Activated CD4-positive, alpha-beta T cell treated with anti-CD3 and anti-CD28 coated beads, Interleukin-2, amount 10 ng/mL, durations not matched to agents 24 days and 14 days (primary cell): ENCODE measurements around the gene HDGFL1. TPM values are rescaled to one million over a fixed set of nuclear protein-coding genes. Genes with fewer than 3 reads are reported as not detected.

ENCODE experiments used
- DNase-seq: peaks from one replicate; pipeline ENCODE4 v3.0.0; 2022
- H3K27ac Mint-ChIP-seq: one replicate; pipeline ENCODE4 v1.8.0; 2022; ENCODE audit warnings: mild to moderate bottlenecking, mixed read lengths
- H3K27me3 Mint-ChIP-seq: one replicate; pipeline ENCODE4 v1.8.0; 2022; ENCODE audit warnings: mixed read lengths
- H3K36me3 Mint-ChIP-seq: one replicate; pipeline ENCODE4 v1.8.0; 2022; ENCODE audit warnings: low read depth, mild to moderate bottlenecking, mixed read lengths
- H3K4me1 Mint-ChIP-seq: one replicate; pipeline ENCODE4 v1.8.0; 2021; ENCODE audit warnings: mixed read lengths
- H3K4me3 Mint-ChIP-seq: one replicate; pipeline ENCODE4 v1.8.0; 2022; ENCODE audit warnings: mild to moderate bottlenecking, moderate library complexity, mixed read lengths
- H3K9me3 Mint-ChIP-seq: one replicate; pipeline ENCODE4 v1.8.0; 2021; ENCODE audit warnings: mixed read lengths
- intact Hi-C: fragments of 100-400 bp; cut with micrococcal nuclease; formaldehyde crosslinking; loops from one replicate; pipeline ENCODE4 v1.15.1; 2023
- total RNA-seq: library from RNA; stranded (reverse); gene quantifications from 2 replicates; pipeline ENCODE4 v1.2.3, GENCODE V29; 2022

HDGFL1 gene
- not detected in 2 replicates for total RNA-seq

DNA sequence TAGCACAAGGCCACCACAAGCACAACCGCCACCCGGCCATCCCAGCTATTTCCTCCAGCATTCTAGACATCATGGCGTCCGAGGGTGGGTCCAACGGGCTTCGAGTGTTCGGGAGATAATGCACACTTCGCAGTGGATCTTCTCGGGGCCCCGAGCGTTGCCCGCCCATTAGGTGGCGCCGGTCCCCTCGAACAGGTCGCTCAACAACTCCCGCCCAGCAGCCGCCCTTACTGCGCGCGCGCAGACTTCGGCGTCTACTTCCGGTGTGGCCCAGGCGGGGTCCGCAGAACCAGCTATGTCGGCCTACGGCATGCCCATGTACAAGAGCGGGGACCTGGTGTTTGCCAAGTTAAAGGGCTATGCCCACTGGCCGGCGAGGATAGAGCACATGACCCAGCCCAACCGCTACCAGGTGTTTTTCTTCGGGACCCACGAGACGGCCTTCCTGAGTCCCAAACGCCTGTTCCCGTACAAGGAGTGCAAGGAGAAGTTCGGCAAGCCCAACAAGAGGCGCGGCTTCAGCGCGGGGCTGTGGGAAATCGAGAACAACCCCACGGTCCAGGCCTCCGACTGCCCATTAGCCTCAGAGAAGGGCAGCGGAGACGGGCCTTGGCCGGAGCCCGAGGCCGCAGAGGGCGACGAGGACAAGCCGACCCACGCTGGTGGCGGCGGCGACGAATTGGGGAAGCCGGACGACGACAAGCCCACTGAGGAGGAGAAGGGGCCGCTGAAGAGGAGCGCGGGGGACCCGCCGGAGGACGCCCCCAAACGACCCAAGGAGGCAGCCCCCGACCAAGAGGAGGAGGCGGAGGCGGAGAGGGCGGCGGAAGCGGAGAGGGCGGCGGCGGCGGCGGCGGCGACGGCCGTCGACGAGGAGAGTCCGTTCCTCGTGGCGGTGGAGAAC lies at the start of gene HDGFL1:
Gene HDGFL1, plus strand, starts transcription at position 286 of the 904 bp plus-strand sequence. Its CDS starts 10 bp downstream, at position 296.
- Mint-ChIP-seq H3K4me1 (no peaks in the 10 kb centered on the region), H3K4me3 (no peak within 1 kb of the TSS), H3K27me3 (no peaks in the 10 kb centered on the region), H3K27ac (no peak within 1 kb of the TSS), H3K36me3 (no peaks in the 10 kb centered on the region), H3K9me3 (no peaks in the 10 kb centered on the region)
- intact Hi-C loops: no loop called here
- peak; percentile 25 for DNase-seq

DNA sequence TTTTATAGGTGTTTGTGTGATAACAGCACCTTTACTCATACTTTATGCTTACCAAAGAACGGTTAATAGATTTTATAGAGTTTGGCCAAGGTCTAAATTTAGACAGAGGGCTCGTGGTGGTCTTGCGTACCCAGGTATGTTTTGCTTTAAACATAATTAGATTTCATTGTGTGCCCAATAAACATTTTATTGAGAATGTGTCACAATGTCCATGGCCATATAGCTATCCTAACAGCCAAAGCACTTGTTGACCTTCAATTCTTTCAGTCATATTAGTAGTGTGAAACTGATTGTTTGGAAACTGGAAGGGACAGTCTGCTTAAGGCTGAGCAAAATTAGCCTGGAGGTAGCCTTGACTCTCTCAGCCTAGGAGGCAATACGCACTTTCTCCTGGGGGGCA lies 48.3 kb upstream of the HDGFL1 start:
- Mint-ChIP-seq H3K4me1 (no peaks in the 10 kb centered on the region), H3K27me3 (no peaks in the 10 kb centered on the region), H3K27ac (no peak overlapping the region), H3K9me3 (no peaks in the 10 kb centered on the region), H3K4me3 (no peak overlapping the region), H3K36me3 (no peaks in the 10 kb centered on the region)
- DNase-seq: no peak
- intact Hi-C loops: no loop called here

DNA sequence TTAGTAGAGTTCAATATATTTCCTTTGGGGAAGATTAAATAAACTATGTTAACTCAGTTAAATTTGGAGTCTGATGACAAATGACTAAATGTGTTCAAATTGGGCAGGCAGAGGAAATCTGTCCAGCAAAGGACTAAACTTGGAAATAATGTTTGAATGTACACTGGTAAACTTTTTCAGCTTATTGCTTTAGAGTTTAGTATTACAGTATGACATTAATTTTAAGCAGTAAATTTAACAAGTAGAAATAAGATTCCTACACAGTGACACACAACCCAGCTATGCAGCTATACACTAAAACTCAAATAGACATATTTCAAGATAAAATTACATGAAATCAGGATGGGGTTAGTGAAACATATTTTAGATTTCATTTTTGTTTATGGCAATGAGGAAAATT lies 42.6 kb upstream of the HDGFL1 start:
- no peaks in the 10 kb centered on the region for H3K36me3 Mint-ChIP-seq
- no peaks in the 10 kb centered on the region for H3K27me3 Mint-ChIP-seq
- H3K4me3 Mint-ChIP-seq: no peak overlapping the region
- no peak overlapping the region for H3K27ac Mint-ChIP-seq
- intact Hi-C loops: no loop called here
- H3K4me1 Mint-ChIP-seq: no peaks in the 10 kb centered on the region
- H3K9me3 Mint-ChIP-seq: no peaks in the 10 kb centered on the region
- DNase-seq: no peak

DNA sequence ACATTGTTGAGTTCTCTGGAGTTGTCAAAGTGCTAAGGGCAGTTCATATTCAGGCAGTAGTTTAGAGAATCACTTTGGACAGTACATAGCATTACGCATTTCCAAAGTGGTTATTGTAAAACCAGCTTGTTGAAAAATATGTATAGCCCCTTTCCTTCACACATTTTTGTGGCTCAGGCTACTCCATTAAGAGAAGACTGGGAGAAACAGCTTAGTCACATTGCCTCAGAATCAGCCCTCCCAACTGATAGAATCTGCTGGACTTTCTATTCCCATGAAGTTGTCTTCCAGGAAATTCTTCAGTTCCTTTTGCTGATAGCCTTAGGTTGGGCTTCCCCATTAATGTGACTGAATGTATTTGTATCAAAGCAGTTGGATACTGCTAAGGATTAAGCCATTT lies 39.5 kb upstream of the HDGFL1 start:
- H3K4me1 Mint-ChIP-seq: no peaks in the 10 kb centered on the region
- H3K4me3 Mint-ChIP-seq: no peak overlapping the region
- no peak overlapping the region for H3K27ac Mint-ChIP-seq
- H3K27me3 Mint-ChIP-seq: no peaks in the 10 kb centered on the region
- no peaks in the 10 kb centered on the region for H3K9me3 Mint-ChIP-seq
- no peak for DNase-seq
- no peaks in the 10 kb centered on the region for H3K36me3 Mint-ChIP-seq
- intact Hi-C loops: no loop called here

DNA sequence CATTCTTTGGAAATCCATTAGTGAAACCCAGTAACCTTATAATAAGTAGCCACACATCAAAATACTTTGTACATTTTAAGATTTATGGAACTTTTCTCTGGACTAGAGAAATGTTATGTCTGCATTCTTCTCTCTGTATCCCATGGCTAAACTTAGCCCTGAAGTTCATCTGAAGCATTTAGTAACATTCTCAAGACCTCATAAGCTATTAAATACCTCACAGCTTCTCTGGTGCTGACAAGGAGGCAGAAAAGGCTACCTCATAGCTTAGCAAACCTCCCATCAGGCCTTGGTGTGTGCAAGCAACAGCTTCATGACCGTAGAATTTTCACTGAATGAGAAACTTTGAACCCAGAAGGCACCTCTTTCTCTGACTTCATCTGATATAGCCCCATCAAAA lies 38.9 kb upstream of the HDGFL1 start:
- no peak overlapping the region for H3K27ac Mint-ChIP-seq

DNA sequence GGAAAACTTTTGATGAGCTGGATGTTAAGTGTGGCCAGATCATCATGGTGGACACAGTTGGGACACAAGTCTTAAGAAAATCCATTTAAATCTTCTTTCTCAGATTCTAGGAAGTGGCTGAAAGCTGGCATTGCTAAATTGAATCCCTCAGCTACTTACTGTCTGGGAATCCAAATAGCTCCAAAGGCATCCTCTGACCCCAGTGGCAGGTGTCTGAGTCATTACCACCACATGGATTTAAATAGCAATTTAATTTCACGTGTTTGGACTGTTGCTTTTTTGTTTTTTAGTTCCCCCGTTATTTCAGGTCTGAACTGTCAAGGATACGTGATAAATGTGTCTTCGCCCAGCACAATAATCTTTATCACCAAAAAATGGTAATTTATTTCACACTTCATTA lies 33.2 kb upstream of the HDGFL1 start:
- H3K9me3 Mint-ChIP-seq: no peaks in the 10 kb centered on the region
- no peak overlapping the region for H3K4me3 Mint-ChIP-seq
- no peak for DNase-seq
- no peak overlapping the region for H3K27ac Mint-ChIP-seq
- no peaks in the 10 kb centered on the region for H3K4me1 Mint-ChIP-seq
- intact Hi-C loops: no loop called here
- no peaks in the 10 kb centered on the region for H3K27me3 Mint-ChIP-seq
- no peaks in the 10 kb centered on the region for H3K36me3 Mint-ChIP-seq

More for the DNA sequence above, 38.9 kb upstream of the HDGFL1 start:
- no peaks in the 10 kb centered on the region for H3K9me3 Mint-ChIP-seq
- intact Hi-C loops: no loop called here
- no peak for DNase-seq
- no peaks in the 10 kb centered on the region for H3K36me3 Mint-ChIP-seq
- H3K4me3 Mint-ChIP-seq: no peak overlapping the region
- H3K27me3 Mint-ChIP-seq: no peaks in the 10 kb centered on the region
- no peaks in the 10 kb centered on the region for H3K4me1 Mint-ChIP-seq

DNA sequence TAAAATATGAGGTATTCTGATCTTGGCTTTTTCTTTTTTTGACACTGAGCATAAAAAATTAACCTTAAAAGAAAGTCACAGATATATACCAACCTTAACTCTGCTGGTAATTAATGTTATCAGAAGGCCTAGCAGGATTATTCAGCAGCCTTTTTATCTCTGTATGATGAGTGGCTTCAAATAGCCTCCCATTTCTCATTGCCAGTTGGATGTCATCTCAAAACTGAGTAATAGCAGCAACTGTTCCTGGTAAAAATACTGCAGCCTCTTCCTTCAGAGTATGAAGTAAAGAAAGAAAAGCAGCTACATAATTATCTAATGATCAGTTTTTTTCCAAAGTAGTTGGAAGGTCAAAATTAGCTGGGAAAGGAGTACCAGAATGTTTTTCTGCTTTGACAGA lies 24.9 kb upstream of the HDGFL1 start:
- H3K4me3 Mint-ChIP-seq: no peak overlapping the region
- no peaks in the 10 kb centered on the region for H3K9me3 Mint-ChIP-seq
- no peak overlapping the region for H3K27ac Mint-ChIP-seq
- H3K27me3 Mint-ChIP-seq: no peaks in the 10 kb centered on the region
- DNase-seq: no peak
- no peaks in the 10 kb centered on the region for H3K4me1 Mint-ChIP-seq
- intact Hi-C loops: no loop called here
- no peaks in the 10 kb centered on the region for H3K36me3 Mint-ChIP-seq

DNA sequence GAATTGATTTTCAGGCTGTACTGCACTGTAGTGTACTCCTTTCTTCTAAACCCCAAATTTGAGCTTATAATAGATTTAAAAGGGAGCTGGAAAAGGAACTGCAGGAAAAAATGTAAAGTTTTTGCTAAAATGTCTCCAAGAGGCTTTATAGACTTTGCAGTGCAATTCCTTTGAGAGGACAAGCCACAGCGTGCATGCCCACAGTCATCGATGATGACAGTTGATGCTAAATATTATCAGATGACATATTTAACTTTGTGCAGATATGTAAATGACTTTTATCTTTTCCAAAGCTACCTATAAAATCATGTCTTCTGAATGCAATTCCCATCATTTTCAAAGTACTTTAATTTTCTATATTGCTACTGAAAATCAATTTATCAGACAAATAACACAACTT lies 24.3 kb upstream of the HDGFL1 start:
- Mint-ChIP-seq H3K27ac (no peak overlapping the region), H3K4me1 (no peaks in the 10 kb centered on the region), H3K36me3 (no peaks in the 10 kb centered on the region), H3K9me3 (no peaks in the 10 kb centered on the region), H3K4me3 (no peak overlapping the region), H3K27me3 (no peaks in the 10 kb centered on the region)
- intact Hi-C loops: no loop called here
- no peak for DNase-seq

DNA sequence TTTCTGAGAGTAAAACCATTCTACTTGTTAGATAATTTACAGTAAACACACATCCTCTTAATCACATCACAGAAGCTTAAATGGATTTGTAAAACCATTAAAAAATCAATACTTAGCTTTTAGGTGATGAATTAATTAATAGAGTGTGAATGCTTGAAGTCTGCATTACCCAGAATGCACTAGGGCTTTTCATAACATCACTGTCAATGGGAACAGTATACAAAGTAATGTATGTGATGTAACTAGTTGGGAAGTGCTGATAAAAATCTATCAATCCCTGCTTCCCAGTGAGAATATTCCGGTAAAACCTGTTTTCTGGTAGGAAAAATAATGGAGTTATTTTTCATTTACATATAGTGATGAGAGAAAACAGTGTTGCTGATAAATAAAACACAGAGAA lies 23.1 kb upstream of the HDGFL1 start:
- Mint-ChIP-seq H3K36me3 (no peaks in the 10 kb centered on the region), H3K27ac (no peak overlapping the region), H3K27me3 (no peaks in the 10 kb centered on the region), H3K4me3 (no peak overlapping the region), H3K4me1 (no peaks in the 10 kb centered on the region), H3K9me3 (no peaks in the 10 kb centered on the region)
- intact Hi-C loops: no loop called here
- DNase-seq: no peak

DNA sequence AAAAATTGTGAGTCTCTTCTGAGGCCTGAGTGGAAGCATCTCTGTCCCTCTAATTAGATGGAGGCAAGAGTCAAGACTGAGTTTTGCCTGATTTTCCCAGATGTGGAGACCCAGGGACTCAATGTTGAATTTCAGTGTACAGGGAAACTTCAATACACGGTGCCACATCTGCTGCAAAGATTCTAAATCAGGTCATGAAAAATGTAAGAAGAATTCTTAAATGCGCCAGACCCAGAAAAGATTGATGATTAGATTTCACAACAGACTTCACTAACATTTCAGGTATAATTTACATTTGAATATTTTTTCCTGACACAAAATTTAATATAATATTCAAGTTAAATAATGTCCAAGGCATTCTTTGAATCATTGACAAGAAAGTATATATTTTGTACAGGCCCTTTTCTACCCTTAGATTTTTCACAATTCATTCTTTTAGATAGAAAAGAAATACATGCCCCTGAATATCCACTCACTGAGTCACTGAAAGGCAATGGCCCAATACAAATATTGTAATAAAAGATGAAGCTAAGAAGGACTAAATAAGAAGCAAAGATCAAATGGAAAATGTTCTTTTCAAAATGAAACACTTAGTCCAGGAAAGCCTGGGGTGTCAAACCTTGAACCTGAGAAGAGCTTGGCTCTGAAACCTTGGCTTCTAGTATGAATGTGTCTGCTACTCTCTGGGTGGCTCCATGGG lies 18.2 kb upstream of the HDGFL1 start:
- Mint-ChIP-seq H3K4me1 (no peaks in the 10 kb centered on the region), H3K27me3 (no peaks in the 10 kb centered on the region), H3K4me3 (no peak overlapping the region), H3K27ac (no peak overlapping the region), H3K36me3 (no peaks in the 10 kb centered on the region), H3K9me3 (no peaks in the 10 kb centered on the region)
- intact Hi-C loops: no loop called here
- no peak for DNase-seq

DNA sequence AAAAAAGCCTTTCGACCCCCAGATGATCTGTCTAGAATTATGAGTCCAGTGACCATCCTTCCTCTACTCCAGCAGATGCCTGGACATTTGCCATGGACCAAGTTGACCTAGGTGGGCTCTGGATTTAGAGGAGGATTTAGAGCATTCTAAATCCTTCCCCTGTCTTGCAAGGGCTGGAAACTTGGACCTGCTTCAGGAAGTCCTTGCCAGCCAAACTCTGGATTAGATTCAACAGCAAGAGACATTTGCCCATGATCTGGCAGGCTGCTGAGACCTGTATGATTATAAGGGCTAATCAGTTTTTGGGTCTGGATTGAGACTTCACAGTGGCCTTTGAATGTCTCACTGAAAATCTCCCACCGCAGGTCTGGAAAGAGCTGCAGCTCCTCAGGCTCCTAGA lies 13.1 kb upstream of the HDGFL1 start:
- Mint-ChIP-seq H3K9me3 (no peaks in the 10 kb centered on the region), H3K27me3 (no peaks in the 10 kb centered on the region), H3K4me1 (no peaks in the 10 kb centered on the region), H3K27ac (no peak overlapping the region), H3K4me3 (no peak overlapping the region), H3K36me3 (no peaks in the 10 kb centered on the region)
- no peak for DNase-seq
- intact Hi-C loops: no loop called here

DNA sequence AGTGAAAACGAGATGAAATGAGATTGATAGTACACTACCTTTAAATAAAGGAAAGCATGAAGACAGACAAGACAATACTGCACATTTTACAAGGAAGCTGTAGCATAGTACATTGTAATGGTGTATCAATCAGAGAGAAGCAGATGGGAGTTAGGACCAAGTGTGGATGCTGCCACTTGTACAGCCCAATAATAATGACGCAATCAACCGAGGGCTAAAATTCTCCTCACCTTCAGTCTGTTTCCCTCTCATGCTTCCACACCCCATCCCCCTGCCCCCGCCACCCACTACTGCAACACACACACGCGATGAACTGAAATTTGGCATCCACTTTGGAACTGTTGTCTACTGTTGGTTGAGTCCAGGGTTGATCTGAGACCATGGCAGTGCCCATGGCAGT lies 12.4 kb upstream of the HDGFL1 start:
- Mint-ChIP-seq H3K4me1 (no peaks in the 10 kb centered on the region), H3K9me3 (no peaks in the 10 kb centered on the region), H3K36me3 (no peaks in the 10 kb centered on the region), H3K27ac (no peak overlapping the region), H3K27me3 (no peaks in the 10 kb centered on the region), H3K4me3 (no peak overlapping the region)
- peak; percentile 3 for DNase-seq
- intact Hi-C loops: no loop called here

DNA sequence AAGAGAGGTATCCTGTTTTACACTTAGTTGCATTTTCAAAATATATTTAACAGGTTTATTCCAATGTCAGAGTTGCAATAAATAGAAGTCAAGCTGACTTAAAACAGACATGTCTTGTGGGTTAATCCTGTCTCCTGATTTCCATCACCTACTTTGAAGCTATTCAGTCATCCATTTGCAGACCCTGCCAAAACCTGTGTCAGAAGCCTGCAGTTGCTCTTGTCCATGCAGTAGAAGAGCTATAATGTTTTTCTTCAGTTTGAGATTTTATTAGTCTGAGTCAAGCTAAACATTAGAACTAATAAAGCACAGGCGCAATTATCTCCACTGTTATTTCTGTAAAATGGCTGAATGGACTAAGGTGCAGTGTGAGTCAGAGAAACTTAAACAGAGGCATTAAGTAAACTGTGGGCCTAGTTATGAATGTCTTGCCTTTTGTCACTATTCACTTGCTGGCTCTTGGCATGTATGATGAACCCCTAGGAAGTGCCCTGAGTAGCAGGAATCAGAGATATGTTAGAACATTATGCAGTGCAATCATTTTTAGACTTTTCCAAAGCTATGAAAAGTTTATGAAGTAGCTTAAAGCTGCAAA lies 11.0 kb upstream of the HDGFL1 start:
- Mint-ChIP-seq H3K27ac (no peak overlapping the region), H3K36me3 (no peaks in the 10 kb centered on the region), H3K4me3 (no peak overlapping the region), H3K27me3 (no peaks in the 10 kb centered on the region), H3K9me3 (no peaks in the 10 kb centered on the region), H3K4me1 (no peaks in the 10 kb centered on the region)
- intact Hi-C loops: no loop called here
- peak; percentile 24 for DNase-seq

DNA sequence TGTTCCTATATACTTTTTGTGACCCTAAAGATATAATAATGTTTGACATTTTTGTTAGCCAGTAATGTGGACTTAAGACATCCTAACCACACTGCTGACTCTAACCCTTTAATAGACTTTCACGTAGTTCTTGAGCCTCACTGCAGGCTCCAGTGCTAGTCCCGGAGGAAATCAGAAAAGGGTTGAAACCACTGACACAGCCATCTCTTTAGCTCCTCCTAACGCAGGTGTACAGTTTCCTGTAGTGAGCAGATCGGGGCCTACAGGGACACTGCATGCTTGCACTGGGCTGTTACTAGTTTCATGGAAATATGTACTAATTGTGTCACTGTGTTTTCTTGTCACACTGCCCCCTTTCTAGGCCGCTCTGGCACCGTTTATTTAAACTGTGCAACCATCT lies 512 bp upstream of the HDGFL1 start:
- no peaks in the 10 kb centered on the region for H3K9me3 Mint-ChIP-seq
- intact Hi-C loops: no loop called here

More for the DNA sequence above, 512 bp upstream of the HDGFL1 start:
- Mint-ChIP-seq H3K27me3 (no peaks in the 10 kb centered on the region), H3K36me3 (no peaks in the 10 kb centered on the region), H3K27ac (no peak overlapping the region), H3K4me1 (no peaks in the 10 kb centered on the region), H3K4me3 (no peak overlapping the region)
- no peak for DNase-seq
